Mesendoderm (in vitro differentiated cells): ENCODE measurements around the gene EIF4E1B.

Experiments used
- DNase-seq: peaks from one replicate; pipeline ENCODE4 v3.0.0; 2013
- H2AK5ac ChIP-seq: 2 replicates; pipeline ENCODE4 v1.6.1; 2013; ENCODE audit warnings: low read length, inconsistent platforms
- H2BK120ac ChIP-seq: 2 replicates; pipeline ENCODE4 v1.6.1; 2013; ENCODE audit warnings: low read depth, mild to moderate bottlenecking, low read length, moderate library complexity, mixed read lengths
- H2BK15ac ChIP-seq: replicated peaks from 2 replicates; pipeline ENCODE4 v1.6.1; 2013; ENCODE audit warnings: low read depth, mild to moderate bottlenecking, moderate library complexity
- H2BK5ac ChIP-seq: 2 replicates; pipeline ENCODE4 v1.6.1; 2013; ENCODE audit warnings: low read length, inconsistent platforms
- H3K18ac ChIP-seq: 2 replicates; pipeline ENCODE4 v1.6.1; 2013; ENCODE audit warnings: mild to moderate bottlenecking, low read length, mixed read lengths
- H3K23ac ChIP-seq: one replicate; pipeline ENCODE4 v1.6.1; 2013; ENCODE audit warnings: low read length
- H3K27ac ChIP-seq: 2 replicates; pipeline ENCODE4 v1.5.1; 2013; ENCODE audit warnings: low read depth, mild to moderate bottlenecking, inconsistent platforms, low read length, moderate library complexity
- H3K27me3 ChIP-seq: 2 replicates; pipeline ENCODE4 v1.6.1; 2013; ENCODE audit warnings: low read length, control low read depth, mild to moderate bottlenecking, inconsistent platforms; ENCODE audit not compliant: insufficient read depth, poor library complexity
- H3K36me3 ChIP-seq: 2 replicates; pipeline ENCODE4 v1.6.1; 2013; ENCODE audit warnings: low read length, inconsistent platforms; ENCODE audit not compliant: control insufficient read depth, insufficient read depth
- H3K4ac ChIP-seq: one replicate; pipeline ENCODE4 v1.6.1; 2013; ENCODE audit warnings: low read depth, mild to moderate bottlenecking, low read length, moderate library complexity
- H3K4me1 ChIP-seq: 2 replicates; pipeline ENCODE4 v1.6.1; 2013; ENCODE audit warnings: low read depth, low read length, inconsistent platforms; ENCODE audit not compliant: control insufficient read depth
- H3K4me2 ChIP-seq: 2 replicates; pipeline ENCODE4 v1.6.1; 2013; ENCODE audit warnings: low read length
- H3K4me3 ChIP-seq: 2 replicates; pipeline ENCODE4 v1.5.1; 2013; ENCODE audit warnings: mild to moderate bottlenecking, low read length
- H3K56ac ChIP-seq: one replicate; pipeline ENCODE4 v1.6.1; 2013; ENCODE audit warnings: low read length
- H3K79me1 ChIP-seq: 2 replicates; pipeline ENCODE4 v1.6.1; 2013; ENCODE audit warnings: low read length, inconsistent platforms
- H3K79me2 ChIP-seq: 2 replicates; pipeline ENCODE4 v1.6.1; 2013; ENCODE audit warnings: mild to moderate bottlenecking, low read length; ENCODE audit not compliant: control insufficient read depth, insufficient read depth
- H3K9ac ChIP-seq: 2 replicates; pipeline ENCODE4 v1.6.1; 2013; ENCODE audit warnings: low read length, inconsistent platforms
- H4K5ac ChIP-seq: one replicate; pipeline ENCODE4 v1.6.1; 2013; ENCODE audit warnings: low read length
- H4K8ac ChIP-seq: one replicate; pipeline ENCODE4 v1.6.1; 2013; ENCODE audit warnings: low read depth, mild to moderate bottlenecking, control low read depth, low read length, moderate library complexity
- whole genome bisulfite sequencing: extraction: QIAGEN DNeasy Blood & Tissue Kit; methylation state at CpG from one replicate; pipeline ENCODE4 v1.1.7; 2013; ENCODE audit warnings: low lambda C conversion rate, missing lambda C conversion rate; ENCODE audit not compliant: insufficient coverage; ENCODE audit errors: extremely low coverage; 5-methylcytosine and 5-hydroxymethylcytosine counted together

EIF4E1B gene

GRCh38 chr5:176619569-176620332 is 10.7 kb upstream of the EIF4E1B start:
- no peak overlapping the region for H2AK5ac ChIP-seq
- H4K8ac ChIP-seq: no peak overlapping the region
- H3K4ac ChIP-seq: no peak overlapping the region
- H3K4me2 ChIP-seq: peak overlapping the region; percentile 18
- H3K9ac ChIP-seq: no peak overlapping the region
- H2BK120ac ChIP-seq: no peak overlapping the region
- no peak overlapping the region for H2BK15ac ChIP-seq
- no peak overlapping the region for H3K23ac ChIP-seq
- H3K79me1 ChIP-seq: no peaks in the 10 kb centered on the region
- H4K5ac ChIP-seq: no peak overlapping the region
- no CpG with 5 or more reads among the region's 59 CpGs for WGBS
- no peaks in the 10 kb centered on the region for H3K79me2 ChIP-seq
- H3K27me3 ChIP-seq: peaks cover 7% of the 10 kb centered on the region
- peak overlapping the region; percentile 37 for H3K56ac ChIP-seq
- H3K18ac ChIP-seq: no peak overlapping the region
- H2BK5ac ChIP-seq: no peak overlapping the region
- no peak overlapping the region for H3K27ac ChIP-seq
- H3K36me3 ChIP-seq: no peaks in the 10 kb centered on the region
- peaks cover 2% of the 10 kb centered on the region for H3K4me1 ChIP-seq
- no peak for DNase-seq
- H3K4me3 ChIP-seq: no peak overlapping the region

- H2BK5ac ChIP-seq: no peak overlapping the region
- no peak overlapping the region for H3K27ac ChIP-seq
- peaks cover 7% of the 10 kb centered on the region for H3K27me3 ChIP-seq
- H3K4me3 ChIP-seq: no peak overlapping the region
- H4K8ac ChIP-seq: no peak overlapping the region
- H3K79me1 ChIP-seq: no peaks in the 10 kb centered on the region
- no peak overlapping the region for H3K23ac ChIP-seq
- peak; percentile 56 for DNase-seq
- no peak overlapping the region for H2BK15ac ChIP-seq
- H2BK120ac ChIP-seq: no peak overlapping the region
- no peaks in the 10 kb centered on the region for H3K79me2 ChIP-seq
- no CpG with 5 or more reads among the region's 32 CpGs for WGBS
- no peak overlapping the region for H4K5ac ChIP-seq
- H3K4ac ChIP-seq: no peak overlapping the region
- H3K4me1 ChIP-seq: peaks cover 2% of the 10 kb centered on the region
- H3K9ac ChIP-seq: no peak overlapping the region
- H3K18ac ChIP-seq: no peak overlapping the region
- H2AK5ac ChIP-seq: no peak overlapping the region
- peak overlapping the region; percentile 56 for H3K56ac ChIP-seq
- H3K36me3 ChIP-seq: no peaks in the 10 kb centered on the region
- H3K4me2 ChIP-seq: peak overlapping the region; percentile 38
Observed at GRCh38 chr5:176620333-176620981, 10.0 kb upstream of the EIF4E1B start.

GRCh38 chr5:176621661-176622079 is 8.8 kb upstream of the EIF4E1B start:
- no peak overlapping the region for H4K5ac ChIP-seq
- no CpG with 5 or more reads among the region's 13 CpGs for WGBS

DNA sequence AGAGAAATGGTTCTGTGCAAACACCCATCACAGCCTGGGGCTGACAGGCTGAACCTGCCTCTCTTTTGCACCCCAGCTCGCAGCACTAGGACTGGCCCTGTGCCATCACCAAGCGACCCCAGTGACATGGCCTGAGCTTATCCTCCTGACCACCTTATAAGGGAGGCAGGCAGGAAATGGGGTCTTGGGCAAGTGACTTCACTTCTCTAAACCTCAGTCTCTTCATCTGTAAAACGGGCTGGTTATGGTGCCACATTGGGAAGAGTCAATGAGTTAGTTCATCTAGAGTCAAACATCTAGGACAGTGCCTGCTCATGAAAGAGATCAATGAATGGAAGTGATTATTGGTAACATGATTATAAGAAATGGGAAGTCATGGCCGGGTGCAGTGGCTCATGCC is 6.3 kb upstream of the EIF4E1B start:
- Histone ChIP-seq H3K79me2 (no peaks in the 10 kb centered on the region), H3K4me1 (peaks cover 2% of the 10 kb centered on the region), H3K9ac (no peak overlapping the region), H4K5ac (no peak overlapping the region), H3K36me3 (no peaks in the 10 kb centered on the region), H3K27ac (no peak overlapping the region), H3K27me3 (peaks cover 7% of the 10 kb centered on the region), H3K4me2 (no peak overlapping the region), H4K8ac (no peak overlapping the region), H2AK5ac (no peak overlapping the region), H2BK15ac (no peak overlapping the region), H3K56ac (no peak overlapping the region), H3K79me1 (no peaks in the 10 kb centered on the region), H3K23ac (no peak overlapping the region), H3K4ac (no peak overlapping the region), H3K4me3 (no peak overlapping the region), H2BK120ac (no peak overlapping the region), H2BK5ac (no peak overlapping the region), H3K18ac (no peak overlapping the region)
- no CpG with 5 or more reads among the region's 4 CpGs for WGBS
- DNase-seq: no peak

More at GRCh38 chr5:176621661-176622079, 8.8 kb upstream of the EIF4E1B start:
- H3K18ac ChIP-seq: no peak overlapping the region
- H3K4me2 ChIP-seq: no peak overlapping the region
- no peak overlapping the region for H3K9ac ChIP-seq
- H3K79me2 ChIP-seq: no peaks in the 10 kb centered on the region
- no peak overlapping the region for H2AK5ac ChIP-seq
- no peak overlapping the region for H2BK15ac ChIP-seq
- no peak overlapping the region for H3K27ac ChIP-seq
- no peaks in the 10 kb centered on the region for H3K36me3 ChIP-seq
- H4K8ac ChIP-seq: no peak overlapping the region
- H3K4me1 ChIP-seq: peaks cover 2% of the 10 kb centered on the region
- H2BK5ac ChIP-seq: no peak overlapping the region
- no peaks in the 10 kb centered on the region for H3K79me1 ChIP-seq
- no peak overlapping the region for H3K56ac ChIP-seq
- H3K4ac ChIP-seq: no peak overlapping the region
- no peak overlapping the region for H3K23ac ChIP-seq
- no peak overlapping the region for H2BK120ac ChIP-seq
- no peak overlapping the region for H3K4me3 ChIP-seq
- peaks cover 7% of the 10 kb centered on the region for H3K27me3 ChIP-seq
- DNase-seq: no peak

DNA sequence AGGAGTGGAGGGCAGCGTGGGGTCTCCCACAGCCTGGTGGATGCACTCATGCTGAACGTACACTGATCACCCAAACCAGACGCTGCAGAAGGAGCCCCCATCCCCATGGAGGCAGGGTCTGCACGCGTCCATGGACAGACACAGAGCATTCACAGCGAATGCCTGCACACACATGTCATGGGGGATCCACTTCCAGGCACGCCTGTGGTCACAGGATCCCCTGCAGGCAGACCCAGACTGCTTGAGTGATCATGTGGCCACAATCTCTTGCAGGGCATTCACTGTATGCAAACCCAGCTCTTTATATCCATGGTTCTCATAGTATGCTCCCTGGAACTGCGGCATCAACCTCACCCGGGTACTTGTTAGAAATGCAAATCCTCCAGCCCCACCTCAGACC is 5.5 kb upstream of the EIF4E1B start:
- H3K79me1 ChIP-seq: no peaks in the 10 kb centered on the region
- no peaks in the 10 kb centered on the region for H3K4me1 ChIP-seq
- no peak overlapping the region for H3K4me2 ChIP-seq
- H3K4me3 ChIP-seq: no peak overlapping the region
- no peaks in the 10 kb centered on the region for H3K36me3 ChIP-seq
- H3K9ac ChIP-seq: no peak overlapping the region
- no peak overlapping the region for H2AK5ac ChIP-seq
- no peak overlapping the region for H3K18ac ChIP-seq
- peaks cover 4% of the 10 kb centered on the region for H3K27me3 ChIP-seq
- H4K8ac ChIP-seq: no peak overlapping the region
- no peak overlapping the region for H2BK5ac ChIP-seq
- H3K79me2 ChIP-seq: no peaks in the 10 kb centered on the region
- H3K23ac ChIP-seq: no peak overlapping the region
- H3K56ac ChIP-seq: no peak overlapping the region
- no peak overlapping the region for H3K27ac ChIP-seq
- WGBS: no CpG with 5 or more reads among the region's 9 CpGs
- H2BK120ac ChIP-seq: no peak overlapping the region
- H2BK15ac ChIP-seq: no peak overlapping the region
- no peak overlapping the region for H4K5ac ChIP-seq
- H3K4ac ChIP-seq: no peak overlapping the region
- no peak for DNase-seq
